T1000 (cell line): ENCODE results near the gene PARP11.
"Not testable (repeated sequence)": the region's sequence is repeated elsewhere in the genome, so short reads cannot be mapped to it uniquely, and the experiment has no call there.

Experiments used
- DNase-seq: peaks from one replicate; lab custom pipeline; 2025; ENCODE audit warnings: mixed read lengths; lab: John Stamatoyannopoulos, UW

Gene PARP11

DNA sequence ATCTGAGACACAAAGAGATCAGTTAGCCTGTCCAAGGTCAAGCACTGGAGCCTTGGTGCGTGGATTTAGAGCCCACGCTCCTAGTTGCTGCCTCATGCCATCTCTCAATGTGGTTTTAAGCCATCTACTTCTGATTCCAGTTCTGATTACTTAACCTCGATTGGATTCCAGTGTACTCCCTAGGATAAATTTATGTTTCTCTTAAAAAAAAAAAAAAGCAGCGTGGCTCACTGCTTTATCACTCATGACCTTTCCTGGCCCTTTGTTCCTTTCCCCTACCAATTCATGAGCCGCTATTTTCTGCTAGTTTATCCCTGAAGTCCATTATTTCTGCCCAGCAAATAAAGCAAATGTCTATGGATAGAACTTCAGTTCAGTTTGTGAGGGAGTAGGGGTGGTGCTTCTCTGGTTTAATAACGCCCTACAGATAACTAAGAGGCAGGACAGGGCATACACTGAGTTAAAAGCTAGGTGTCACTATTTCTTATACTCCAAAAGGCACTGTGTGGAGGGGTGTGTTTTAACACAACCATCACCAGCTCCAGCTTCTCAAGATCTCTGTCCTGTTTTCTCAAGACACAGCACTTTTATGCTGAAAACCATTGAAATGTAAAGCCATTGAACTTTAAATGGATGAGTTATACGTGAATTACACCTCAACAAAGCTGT lies 9.8 kb upstream of the PARP11 start:
- DNase-seq = no peak

DNA sequence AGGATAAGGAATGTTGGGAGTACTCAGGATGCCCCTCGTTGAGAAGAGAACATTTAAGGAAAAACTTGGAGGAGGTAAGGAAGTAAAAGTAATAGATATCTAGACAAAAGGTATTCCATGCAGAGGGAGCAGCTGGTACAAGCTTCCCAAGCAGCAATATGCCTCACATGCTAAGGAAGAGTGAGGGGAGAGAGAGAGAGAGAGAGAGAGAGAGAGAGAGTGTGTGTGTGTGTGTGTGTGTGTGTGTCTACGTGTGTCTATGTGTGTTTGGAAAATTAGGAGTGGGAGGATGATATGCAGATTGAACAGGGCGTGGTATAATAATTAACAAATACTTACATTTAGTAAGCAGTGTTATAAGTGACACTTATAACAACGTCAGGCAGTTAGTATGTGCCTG lies 9.2 kb upstream of the PARP11 start:
- DNase-seq = no peak

DNA sequence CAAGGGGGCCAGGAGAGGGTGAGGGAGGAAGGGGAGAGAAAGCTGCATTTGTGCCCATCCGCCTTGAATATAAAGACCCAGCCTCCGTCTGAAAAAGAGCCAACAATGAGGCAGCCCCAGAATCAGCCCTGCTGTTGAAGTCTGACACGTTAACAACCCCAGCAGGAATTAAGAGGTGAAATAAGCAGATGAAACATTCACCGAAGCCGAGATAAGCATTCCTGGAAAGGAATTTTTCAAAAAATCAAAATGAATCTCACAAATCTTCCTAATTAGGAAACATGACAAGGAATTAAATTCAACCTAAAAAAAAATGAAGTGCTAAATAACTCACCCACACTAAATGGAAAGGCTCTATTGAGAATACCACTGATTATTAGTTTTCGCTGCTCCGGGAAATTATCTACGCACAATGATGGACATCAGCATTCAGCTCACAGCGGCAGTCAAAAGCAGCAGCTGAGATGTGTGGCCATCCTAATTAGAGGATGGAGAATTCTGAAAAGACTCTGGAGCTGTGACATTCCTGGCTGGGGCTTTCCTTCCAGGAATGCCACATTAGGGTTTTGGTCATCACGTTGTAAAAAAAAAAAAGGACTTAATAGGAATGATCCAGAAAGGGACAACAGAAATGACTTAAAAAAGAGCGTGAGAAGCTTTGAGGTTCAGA lies 8.2 kb upstream of the PARP11 start:
- DNase-seq = no peak

DNA sequence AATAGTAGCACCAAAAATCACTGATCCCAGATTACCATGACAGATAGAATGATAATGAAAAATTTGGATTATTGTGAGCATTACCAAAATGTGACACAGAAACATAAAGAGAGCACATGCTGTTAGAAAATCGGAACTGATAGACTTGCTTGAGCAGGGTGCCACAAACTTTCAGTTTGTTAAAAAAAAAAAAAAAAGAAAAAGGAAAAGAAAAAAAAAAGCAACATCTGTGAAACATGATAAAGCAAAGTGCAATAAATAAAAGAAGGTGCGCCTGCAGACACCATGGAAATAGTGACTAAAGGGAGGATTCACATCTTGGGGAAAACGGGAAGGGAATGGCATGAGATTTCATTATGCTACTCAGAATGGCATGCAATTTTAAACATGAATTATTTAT lies 6.6 kb upstream of the PARP11 start:
- no peak for DNase-seq

DNA sequence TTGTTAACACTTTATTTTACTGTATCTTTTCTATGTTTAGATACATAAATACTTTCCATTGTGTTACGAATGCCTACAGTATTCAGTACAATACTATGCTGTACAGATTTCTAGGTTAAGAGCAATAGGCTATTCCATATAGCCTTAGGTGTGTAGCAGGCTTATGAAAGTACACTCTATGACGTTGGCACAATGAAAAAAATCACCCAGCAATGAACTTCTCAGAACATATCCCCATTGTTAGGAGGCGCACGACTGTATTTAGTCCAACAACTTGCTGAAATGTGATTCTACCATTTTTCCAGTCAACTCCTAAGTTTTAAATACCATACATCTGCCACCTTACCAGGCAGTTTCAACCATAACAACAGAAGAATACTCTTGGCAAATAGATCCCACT lies 1.8 kb downstream of the PARP11 start:
- DNase-seq = no peak

DNA sequence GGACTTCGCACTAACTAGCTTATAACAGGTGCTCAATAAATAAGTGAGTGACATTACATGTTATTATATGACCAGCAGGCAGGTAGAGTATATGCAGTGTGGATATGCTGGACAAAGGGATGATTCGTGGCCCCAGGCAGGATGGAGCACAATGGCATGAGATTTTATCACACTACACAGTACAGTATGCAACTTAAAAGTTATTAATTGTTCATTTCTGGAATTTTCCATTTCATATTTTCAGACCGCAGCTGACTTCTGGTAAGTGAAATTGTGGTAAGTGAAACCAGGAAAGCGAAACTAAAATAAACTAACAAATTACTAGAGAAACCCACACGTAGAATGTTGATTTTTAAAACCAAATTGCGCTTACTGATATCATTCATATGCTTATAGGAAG lies 3.3 kb downstream of the PARP11 start:
- DNase-seq = no peak

DNA sequence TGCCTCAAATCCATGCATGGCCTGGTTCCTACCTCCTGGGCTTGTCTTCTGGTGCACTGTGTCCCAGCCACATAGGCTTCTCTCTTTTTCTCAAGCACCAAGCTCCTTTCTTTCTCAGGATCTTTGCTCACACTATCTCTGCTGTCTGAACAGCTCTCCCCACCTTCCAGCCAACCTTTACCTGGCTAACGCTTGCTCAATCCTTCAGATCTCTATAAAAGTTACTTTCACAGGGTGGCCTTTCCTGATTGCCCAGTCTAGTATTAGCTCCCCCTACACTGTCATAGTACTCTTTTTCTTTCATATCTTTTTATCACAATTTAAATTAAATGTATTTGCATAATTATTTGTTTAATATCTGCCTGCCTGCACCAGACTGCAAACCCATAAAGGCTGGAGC lies 3.8 kb downstream of the PARP11 start:
- DNase-seq = no peak

DNA sequence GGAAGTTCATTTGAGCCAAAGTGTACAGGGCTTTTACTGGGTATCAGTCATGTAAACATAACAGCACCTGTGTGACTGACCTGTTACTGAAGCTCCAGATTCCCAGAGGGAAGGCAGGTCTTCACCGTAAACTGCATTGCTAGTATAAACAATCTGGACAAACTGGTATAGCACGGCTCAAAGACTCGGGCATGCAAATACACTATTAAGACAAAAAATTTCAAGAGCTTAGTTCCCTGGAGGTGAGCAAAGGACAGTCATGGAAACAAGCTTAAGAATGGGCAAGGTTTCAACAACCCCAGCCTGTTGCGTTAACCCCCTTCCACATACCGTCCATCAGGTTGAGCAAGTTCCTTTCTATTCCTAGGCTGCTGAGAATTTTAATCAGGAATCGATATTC lies 9.4 kb downstream of the PARP11 start:
- DNase-seq = no peak

DNA sequence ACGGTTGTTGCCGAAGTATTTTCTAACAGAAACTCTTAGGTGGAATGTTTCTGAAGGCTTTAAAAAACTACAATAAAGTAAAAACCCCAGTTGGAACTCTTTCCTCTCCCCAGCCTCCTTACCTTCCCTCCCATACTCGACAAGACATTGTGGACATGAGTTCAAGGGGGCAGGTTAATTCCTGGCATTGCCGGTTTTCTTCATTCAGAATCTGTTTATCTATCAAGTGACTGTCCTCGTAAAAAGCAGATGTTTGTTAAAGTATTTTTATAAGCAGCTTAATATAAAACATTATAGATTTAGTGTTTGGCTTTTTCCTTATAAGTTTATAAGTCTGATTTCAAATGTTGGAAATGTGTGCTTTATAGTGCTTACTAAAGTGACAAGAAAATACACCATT lies 30.7 kb downstream of the PARP11 start:
- no peak for DNase-seq

DNA sequence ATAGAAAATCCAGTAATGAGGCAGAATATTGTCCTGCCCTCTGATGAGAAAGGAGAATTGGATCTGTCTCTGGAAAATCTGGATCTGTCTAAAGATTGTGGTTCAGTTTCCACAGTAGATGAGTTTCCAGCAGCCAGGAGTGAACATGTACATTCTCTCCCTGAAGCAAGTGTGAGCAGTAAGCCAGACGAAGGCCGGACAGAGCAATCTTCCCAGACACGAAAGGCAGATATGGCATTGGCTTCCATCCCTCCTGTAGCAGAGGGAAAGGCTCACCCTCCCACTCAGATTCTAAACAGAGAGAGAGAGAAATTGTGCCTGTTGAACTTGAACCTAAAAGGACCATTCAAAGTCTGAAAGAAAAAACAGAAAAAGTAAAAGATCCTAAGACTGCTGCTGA lies 31.4 kb downstream of the PARP11 start:
- DNase-seq = no peak

DNA sequence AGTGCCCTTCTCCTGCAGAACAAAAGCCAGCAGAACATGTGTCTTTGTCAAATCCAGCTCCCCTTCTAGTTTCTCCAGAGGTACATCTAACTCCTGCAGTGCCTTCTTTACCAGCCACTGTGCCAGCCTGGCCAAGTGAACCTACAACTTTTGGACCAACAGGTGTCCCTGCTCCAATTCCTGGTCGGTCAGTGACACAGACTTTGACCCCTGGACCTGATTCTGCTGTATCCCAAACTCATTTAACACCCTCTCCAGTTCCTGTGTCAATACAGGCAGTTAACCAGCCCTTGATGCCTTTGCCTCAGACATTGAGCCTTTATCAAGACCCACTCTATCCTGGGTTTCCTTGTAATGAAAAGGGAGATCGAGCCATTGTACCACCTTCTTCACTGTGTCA lies 32.4 kb downstream of the PARP11 start:
- not testable (repeated sequence) for DNase-seq

DNA sequence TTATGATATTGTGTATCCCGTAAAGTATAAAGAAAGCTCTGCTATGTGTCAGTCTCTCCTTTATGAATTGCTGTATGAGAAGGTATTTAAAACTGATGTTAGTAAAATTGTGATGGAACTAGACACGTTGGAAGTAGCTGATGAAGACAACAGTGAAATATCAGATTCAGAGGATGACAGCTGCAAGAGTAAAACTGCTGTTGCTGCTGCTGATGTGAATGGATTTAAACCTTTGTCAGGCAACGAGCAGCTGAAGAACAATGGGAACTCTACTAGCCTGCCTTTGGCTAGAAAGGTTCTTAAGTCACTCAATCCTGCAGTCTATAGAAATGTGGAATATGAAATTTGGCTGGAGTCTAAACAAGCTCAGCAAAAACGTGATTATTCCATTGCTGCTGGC lies 33.5 kb downstream of the PARP11 start:
- not testable (repeated sequence) for DNase-seq

DNA sequence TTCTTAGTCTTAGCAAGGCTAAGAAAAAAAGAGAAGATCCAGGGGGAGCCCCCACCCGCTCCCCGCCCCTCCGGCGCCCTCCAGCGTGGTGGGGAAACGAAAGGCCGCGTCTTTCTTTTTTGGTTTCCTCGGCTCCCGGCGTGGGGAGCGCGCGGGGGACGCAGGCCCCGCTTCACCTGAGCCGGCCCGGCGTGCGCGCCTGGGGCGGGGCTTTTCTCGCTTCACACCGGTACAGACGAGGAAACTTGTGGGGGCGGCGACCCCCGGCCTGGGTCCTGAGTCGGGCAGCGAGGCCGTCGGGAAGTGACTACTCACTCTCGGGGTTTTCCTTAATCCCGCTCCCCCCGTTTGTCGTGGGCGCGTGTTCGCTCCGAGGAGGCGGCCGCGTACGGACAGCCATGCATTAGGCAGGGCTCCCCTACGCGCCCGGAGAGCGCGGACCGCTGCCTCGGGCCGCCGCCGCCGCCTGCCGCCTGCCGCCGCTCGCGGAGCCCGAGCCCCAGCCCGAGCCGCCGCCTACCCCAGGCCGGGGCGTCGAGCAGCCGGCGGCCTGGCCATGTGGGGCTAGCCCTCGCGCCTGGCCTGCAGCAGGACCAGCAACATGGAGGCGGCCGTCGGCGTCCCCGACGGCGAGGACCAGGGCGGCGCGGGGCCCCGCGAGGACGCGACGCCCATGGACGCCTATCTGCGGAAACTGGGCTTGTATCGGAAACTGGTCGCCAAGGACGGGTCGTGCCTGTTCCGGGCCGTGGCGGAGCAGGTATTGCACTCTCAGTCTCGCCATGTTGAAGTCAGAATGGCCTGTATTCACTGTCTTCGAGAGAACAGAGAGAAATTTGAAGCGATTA lies 34.3 kb downstream of the PARP11 start:
- not testable (repeated sequence) for DNase-seq

DNA sequence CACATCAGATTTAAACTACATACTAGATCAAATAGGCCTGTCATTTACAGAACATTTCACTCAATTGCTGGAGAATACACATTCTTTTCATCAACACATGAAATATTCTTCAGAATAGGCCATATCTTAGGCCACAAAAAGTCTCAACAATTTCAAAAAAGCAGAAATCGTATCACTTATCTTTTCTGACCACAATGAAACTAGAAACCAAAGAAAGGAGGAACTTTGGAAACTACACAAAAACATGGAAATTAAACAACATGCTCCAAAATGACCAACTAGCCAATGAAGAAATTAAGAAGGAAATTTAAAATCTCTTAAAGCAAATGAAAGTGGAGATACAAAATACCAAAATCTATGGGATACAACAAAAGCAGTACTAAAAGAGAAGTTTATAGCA lies 35.1 kb downstream of the PARP11 start:
- DNase-seq = no peak

DNA sequence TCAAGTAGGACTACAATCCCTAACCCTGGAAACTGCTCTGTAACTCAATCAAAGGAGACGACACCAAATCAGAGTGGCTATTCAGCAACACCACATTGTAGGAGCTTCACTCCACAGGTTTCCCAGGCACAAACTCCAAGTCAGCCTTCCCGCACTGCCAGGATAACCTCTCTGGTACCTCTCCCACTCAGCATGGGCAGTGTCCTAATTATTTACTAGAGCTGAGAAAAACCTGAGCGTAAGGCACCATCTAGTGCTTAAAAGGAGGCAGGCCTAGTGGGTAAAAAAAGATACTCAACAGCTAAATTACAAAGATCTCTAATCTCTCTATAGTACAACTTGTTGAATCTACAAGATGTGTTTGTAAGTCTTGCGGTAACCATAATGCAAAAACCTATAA lies 36.1 kb downstream of the PARP11 start:
- DNase-seq = no peak

DNA sequence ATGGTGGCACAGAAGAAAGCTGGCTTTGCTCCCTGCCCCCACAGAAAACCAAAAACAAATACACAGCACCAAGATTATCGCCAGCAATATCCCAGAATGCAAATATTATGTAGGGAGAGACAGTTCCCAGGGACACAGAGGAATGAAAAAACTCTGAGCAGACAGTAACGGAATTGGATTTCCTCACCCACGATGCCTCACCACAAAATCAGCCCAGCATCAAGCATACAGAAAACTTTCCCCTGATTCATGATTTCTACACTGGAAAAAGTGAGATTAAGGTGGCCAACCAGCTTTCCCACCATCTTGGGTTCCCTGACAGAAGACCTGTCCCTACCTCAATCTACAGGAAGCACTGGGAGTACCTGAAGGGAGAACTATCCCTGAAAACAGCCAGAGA lies 36.6 kb downstream of the PARP11 start:
- no peak for DNase-seq

DNA sequence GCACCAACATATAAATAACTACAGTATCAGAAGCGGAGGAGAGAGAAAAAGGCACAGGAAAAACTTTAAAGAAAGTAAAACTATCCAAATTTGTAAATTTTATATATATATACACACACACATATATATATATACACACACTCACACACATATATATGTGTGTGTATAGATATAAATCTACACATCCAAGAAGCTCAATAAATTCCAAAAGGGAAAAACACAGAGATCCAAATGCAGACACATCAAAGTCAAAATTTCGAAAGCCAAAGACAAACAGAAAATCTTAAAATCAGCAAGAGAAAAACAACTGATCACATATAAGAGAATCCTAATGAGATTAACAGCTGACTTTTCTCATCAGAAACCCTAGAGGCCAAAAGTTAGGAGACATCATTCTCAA lies 37.3 kb downstream of the PARP11 start:
- DNase-seq = no peak

DNA sequence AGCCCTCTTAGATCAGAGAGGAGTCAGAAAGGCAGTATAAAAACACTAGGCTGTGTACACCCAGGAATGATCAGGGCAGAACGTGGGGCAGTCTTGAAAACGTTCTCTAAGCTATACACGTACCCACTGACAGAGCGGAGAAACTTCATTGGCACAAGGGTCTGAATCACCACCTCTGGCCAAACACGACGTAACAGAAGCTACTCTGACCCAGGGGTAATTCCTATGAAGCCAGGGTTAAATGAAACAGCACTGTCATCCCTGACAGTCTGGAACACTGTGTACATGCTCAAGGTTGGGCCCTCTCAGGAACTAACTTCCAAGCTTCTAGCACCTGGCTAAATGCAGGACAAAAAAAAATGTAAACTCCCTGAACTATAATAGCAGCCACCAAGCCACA lies 38.4 kb downstream of the PARP11 start:
- no peak for DNase-seq

DNA sequence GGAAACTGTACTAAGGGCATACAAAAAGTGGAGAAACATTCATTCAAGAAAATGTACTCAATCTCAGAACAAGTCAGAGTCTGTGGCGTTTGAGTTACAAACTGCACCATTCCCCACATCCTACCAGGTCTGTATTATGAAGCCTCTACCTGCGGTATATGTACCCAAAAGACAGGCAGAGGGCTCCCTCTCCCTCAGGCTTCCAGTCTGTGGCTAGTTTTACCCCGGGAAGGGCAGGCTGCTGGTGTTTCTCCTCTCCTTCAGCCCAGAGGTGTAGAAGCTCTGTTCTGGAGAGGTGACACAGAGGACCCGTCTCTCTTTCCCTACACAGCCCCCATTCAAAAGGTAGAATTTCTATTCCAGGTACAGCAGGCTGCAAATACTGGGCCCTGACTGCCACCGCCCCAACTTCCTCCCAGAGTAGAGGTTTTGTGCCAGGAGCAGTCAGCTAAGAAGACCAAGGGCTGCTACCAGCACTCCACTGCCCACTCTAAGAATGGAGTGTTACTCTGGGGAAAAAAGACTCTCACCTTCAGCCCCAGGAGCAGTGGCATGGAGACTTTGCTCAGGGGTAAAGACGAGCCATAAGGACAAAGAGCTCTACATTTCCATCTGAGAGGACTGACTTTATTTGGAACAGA lies 39.4 kb downstream of the PARP11 start:
- DNase-seq = no peak

DNA sequence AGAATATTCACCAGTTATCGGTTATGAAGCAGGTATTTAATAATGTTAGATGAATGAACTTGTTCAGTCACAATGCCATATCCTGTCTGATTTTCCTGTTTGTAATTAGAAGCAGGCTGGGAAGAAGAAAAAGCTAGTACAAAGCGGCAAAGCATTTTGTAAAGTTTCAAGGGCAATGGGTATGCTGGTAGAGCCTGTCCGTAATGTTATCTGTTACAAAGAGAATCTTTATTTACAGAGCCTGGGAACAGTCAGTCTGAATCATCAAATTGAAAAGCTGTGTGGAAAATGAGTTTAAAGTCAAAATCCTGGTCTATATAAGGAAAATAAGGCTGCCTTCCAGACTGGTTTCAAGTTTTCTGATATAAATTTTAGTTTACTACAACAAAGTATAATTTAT lies 40.5 kb downstream of the PARP11 start:
- DNase-seq = no peak

DNA sequence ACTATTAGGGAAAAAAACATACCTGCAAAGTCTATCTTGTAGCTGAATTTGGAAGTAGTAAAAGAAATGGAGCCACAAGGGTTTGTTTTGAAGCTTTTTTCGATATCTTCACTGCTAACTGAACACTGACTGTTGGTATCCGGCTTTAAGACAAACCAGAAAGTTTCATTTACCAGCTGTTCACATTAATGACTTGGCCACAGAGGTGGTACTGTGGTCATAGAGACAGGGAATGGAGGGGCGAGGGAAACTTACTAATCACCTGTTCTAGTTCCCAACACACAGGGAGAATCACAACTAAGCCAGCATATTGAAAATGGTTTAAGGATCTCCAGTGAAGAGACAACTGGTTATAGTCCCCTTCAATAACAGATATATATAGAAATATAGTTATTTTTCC lies 44.3 kb downstream of the PARP11 start:
- no peak for DNase-seq

DNA sequence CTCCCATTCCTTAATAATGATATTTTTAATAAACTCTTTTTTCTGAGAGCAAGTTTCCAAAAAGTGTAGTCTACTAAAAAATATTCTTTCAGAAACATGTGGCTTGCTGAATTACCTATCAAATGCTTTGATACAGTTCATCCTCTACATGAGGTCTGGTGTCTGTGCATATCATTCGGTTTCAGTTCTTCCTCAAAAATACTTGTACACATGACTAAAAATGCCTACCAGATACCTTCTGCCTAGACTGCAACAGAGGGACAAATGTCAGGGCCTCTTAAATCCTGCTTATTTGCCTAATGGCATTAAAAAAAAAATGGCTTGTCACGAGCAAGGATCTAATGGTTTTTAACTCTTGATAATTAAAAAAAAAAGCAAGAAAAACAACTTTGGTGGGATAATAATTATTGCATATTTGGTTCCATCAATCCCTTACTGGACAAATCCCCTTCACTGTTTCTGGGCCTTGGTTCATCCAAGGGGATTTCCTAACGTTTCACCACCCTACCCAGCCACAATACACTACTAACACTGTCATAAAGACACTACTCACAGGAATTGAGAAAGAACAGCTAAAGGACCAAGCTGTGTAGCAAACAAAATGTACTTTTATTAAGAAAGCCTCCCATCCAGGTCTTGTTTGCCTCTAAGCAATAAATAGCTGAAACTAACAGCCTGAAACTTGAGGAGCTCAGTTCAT lies 45.7 kb downstream of the PARP11 start:
- DNase-seq = no peak
